Smooth muscle cell of the umbilical artery (primary cell): Measurements from ENCODE around the gene PCDHA9. TPM values are rescaled to one million over a fixed set of nuclear protein-coding genes. Genes with fewer than 3 reads are reported as not detected.

ENCODE experiments used
- total RNA-seq: library from RNA; depleted of rRNA; stranded (reverse); fragments of >200 nt; gene quantifications from 2 replicates; pipeline ENCODE4 v1.2.3, GENCODE V29; 2014

PCDHA9 gene
- total RNA-seq, 1 donor from 2014 or later, result 0.09 TPM

Other genes with a start within 250 kb of the PCDHA9 start
- 0.55 and 0.59 TPM in 2 replicates for gene CD14, start 215.2 kb upstream of the PCDHA9 start, total RNA-seq
- gene TMCO6, start 208.9 kb upstream of the PCDHA9 start, total RNA-seq, result 3.6 and 5.8 TPM in 2 replicates
- gene NDUFA2, start 200.8 kb upstream of the PCDHA9 start, total RNA-seq, result 12.5 and 38.0 TPM in 2 replicates
- gene IK, start 200.6 kb upstream of the PCDHA9 start, total RNA-seq, result 81.7 and 91.5 TPM in 2 replicates
- gene WDR55, start 183.5 kb upstream of the PCDHA9 start, total RNA-seq, result 19.3 and 26.9 TPM in 2 replicates
- 0.18 and 0.30 TPM in 2 replicates for gene DND1, start 174.8 kb upstream of the PCDHA9 start, total RNA-seq
- 60.3 and 81.0 TPM in 2 replicates for gene HARS1, start 157.0 kb upstream of the PCDHA9 start, total RNA-seq
- 28.2 and 34.6 TPM in 2 replicates for gene HARS2, start 156.9 kb upstream of the PCDHA9 start, total RNA-seq
- gene ZMAT2, start 147.9 kb upstream of the PCDHA9 start, total RNA-seq, result 50.9 and 65.3 TPM in 2 replicates
- gene PCDHA1, start 62.2 kb upstream of the PCDHA9 start, total RNA-seq, result under 0.01 and 0.09 TPM in 2 replicates
- gene PCDHA2, start 53.5 kb upstream of the PCDHA9 start, total RNA-seq, result 0.05 TPM in 1 of 2 replicates, not detected in the other
- 0.23 and 0.59 TPM in 2 replicates for gene PCDHA3, start 47.3 kb upstream of the PCDHA9 start, total RNA-seq
- 0.32 and 0.89 TPM in 2 replicates for gene PCDHA4, start 41.3 kb upstream of the PCDHA9 start, total RNA-seq
- under 0.01 and 0.05 TPM in 2 replicates for gene PCDHA5, start 26.8 kb upstream of the PCDHA9 start, total RNA-seq
- 0.60 and 0.89 TPM in 2 replicates for gene PCDHA6, start 20.4 kb upstream of the PCDHA9 start, total RNA-seq
- gene PCDHA7, start 14.1 kb upstream of the PCDHA9 start, total RNA-seq, result 0.74 and 2.4 TPM in 2 replicates
- under 0.01 and 0.23 TPM in 2 replicates for gene PCDHA8, start 7.2 kb upstream of the PCDHA9 start, total RNA-seq
- gene PCDHA10, start 7.5 kb downstream of the PCDHA9 start, total RNA-seq, result 0.23 and 0.59 TPM in 2 replicates
- 0.18 and 0.30 TPM in 2 replicates for gene PCDHA11, start 20.6 kb downstream of the PCDHA9 start, total RNA-seq
- 0.18 and 0.59 TPM in 2 replicates for gene PCDHA12, start 26.9 kb downstream of the PCDHA9 start, total RNA-seq
- 0.09 TPM in 1 of 2 replicates, not detected in the other for gene PCDHA13, start 33.7 kb downstream of the PCDHA9 start, total RNA-seq
- 0.09 and 0.30 TPM in 2 replicates for gene PCDHAC1, start 77.9 kb downstream of the PCDHA9 start, total RNA-seq
- 0.30 and 0.32 TPM in 2 replicates for gene PCDHAC2, start 118.1 kb downstream of the PCDHA9 start, total RNA-seq
- not detected in 2 replicates for gene PCDHB1, start 203.0 kb downstream of the PCDHA9 start, total RNA-seq
- gene PCDHB2, start 246.2 kb downstream of the PCDHA9 start, total RNA-seq, result 0.59 and 0.74 TPM in 2 replicates